ENCODE results near the gene DOP1B.
"Not testable (repeated sequence)": the region's sequence is repeated elsewhere in the genome, so short reads cannot be mapped to it uniquely, and the experiment has no call there.

DOP1B gene, protein sequence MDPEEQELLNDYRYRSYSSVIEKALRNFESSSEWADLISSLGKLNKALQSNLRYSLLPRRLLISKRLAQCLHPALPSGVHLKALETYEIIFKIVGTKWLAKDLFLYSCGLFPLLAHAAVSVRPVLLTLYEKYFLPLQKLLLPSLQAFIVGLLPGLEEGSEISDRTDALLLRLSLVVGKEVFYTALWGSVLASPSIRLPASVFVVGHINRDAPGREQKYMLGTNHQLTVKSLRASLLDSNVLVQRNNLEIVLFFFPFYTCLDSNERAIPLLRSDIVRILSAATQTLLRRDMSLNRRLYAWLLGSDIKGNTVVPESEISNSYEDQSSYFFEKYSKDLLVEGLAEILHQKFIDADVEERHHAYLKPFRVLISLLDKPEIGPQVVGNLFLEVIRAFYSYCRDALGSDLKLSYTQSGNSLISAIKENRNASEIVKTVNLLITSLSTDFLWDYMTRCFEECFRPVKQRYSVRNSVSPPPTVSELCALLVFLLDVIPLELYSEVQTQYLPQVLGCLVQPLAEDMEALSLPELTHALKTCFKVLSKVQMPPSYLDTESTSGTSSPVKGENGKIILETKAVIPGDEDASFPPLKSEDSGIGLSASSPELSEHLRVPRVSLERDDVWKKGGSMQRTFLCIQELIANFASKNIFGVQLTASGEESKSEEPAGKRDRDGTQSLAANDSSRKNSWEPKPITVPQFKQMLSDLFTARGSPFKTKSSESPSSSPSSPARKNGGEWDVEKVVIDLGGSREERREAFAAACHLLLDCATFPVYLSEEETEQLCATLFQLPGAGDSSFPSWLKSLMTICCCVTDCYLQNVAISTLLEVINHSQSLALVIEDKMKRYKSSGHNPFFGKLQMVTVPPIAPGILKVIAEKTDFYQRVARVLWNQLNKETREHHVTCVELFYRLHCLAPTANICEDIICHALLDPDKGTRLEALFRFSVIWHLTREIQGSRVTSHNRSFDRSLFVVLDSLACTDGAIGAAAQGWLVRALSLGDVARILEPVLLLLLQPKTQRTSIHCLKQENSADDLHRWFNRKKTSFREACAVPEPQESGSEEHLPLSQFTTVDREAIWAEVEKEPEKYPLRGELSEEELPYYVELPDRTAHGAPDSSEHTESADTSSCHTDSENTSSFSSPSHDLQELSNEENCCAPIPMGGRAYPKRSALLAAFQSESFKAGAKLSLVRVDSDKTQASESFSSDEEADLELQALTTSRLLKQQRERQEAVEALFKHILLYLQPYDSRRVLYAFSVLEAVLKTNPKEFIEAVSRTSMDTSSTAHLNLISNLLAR (N-terminal part only)

GRCh38 chr21:36156815-36157670 lies at the start of gene DOP1B:
Gene DOP1B, plus strand, starts transcription at chr21:36156824. Its CDS starts 7,910 bp downstream, at chr21:36164734.
- peak; percentile 53 for DNase-seq

GRCh38 chr21:36109868-36110267 lies 46.8 kb upstream of the DOP1B start:
- no peak for DNase-seq

DNA sequence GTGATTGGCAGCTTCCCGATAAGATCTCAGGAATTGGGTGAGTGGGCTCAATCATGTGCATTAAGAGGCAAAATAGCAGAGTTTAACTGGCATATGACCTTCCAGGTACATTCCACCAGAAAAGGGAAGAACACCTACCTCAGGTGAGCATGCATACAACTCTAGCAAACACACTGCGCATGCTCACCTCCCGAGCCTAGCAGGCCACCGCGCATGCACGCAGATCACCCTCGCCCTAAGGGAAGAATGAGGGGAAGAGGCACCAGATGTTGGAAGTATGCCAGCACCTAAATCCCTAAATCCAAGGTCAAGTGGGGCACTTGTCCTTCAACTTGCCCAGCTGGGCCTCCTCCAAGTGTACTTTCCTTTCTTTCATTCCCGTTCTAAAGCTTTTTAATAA lies 45.4 kb upstream of the DOP1B start:
- no peak for DNase-seq

GRCh38 chr21:36113647-36114428 lies 42.8 kb upstream of the DOP1B start:
- no peak for DNase-seq

DNA sequence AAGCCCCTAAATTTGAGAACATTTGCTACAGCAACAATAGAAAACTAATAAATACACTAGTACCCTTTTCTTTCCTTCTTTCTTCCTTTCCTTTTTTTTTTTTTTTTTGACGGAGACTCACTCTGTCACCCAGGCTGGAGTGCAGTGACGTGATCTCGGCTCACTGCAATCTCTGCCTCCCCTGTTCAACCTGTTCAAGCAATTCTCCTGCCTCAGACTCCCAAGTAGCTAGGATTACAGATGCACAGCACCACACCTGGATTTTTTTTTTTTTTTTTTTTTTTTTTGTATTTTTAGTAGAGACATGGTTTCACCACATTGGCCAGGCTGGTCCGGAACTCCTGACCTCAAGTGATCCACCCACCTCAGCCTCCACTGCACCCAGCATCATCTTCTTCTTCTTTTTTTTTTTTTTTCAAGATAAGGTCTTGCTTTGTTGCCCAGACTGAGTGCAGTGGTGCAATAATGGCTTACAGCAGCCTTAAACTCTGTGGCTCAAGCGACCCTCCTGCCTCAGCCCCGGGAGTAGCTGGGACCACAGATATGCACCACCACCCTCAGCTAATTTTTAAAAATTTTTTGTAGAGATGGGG lies 41.4 kb upstream of the DOP1B start:
- peak; percentile 38 for DNase-seq

DNA sequence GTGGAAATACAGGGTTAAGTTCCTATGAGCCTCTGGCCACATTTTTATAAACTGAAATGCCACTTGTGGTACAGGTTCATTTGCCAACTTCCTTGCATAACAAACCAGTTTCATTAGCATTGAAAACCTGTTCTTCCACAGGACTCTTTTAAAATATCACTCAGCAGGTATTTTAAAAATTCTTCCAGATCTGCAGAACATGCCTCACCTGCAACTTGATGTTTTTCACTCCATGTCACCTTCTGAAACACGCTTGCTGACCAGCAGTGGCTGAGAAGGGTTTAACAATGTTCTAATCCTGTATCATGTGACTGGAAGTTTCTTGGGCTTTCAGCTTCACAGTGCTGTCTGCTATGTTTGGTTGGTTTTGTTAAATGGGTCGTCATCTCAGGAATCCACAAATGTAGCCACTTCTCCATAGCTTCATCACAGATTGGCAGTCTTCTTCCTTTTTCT lies 39.3 kb upstream of the DOP1B start:
- no peak for DNase-seq

GRCh38 chr21:36120304-36120888 lies 36.2 kb upstream of the DOP1B start:
- DNase-seq, result no peak

- DNase-seq, result no peak
Measured at GRCh38 chr21:36122977-36123376, 33.6 kb upstream of the DOP1B start.

DNA sequence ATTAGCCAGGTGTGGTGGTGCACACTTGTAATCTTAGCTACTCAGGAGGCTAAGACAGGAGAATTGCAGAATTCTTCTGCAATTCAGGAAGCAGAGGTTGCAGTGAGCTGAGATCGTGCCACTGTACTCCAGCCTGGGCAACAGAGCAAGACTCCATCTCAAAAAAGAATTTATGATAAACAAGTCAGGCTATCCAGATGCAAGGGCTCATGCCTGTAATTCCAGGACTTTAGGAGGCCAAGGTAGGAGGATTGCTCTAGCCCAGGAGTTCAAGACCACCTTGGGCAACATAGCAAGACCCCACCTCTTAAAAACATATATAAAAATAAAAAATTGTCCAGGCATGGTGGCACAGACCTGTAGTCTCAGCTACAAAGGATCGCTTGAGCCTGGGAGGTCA lies 32.2 kb upstream of the DOP1B start:
- DNase-seq, result no peak

GRCh38 chr21:36125512-36126207 lies 31.0 kb upstream of the DOP1B start:
- peak; percentile 74 for DNase-seq

DNA sequence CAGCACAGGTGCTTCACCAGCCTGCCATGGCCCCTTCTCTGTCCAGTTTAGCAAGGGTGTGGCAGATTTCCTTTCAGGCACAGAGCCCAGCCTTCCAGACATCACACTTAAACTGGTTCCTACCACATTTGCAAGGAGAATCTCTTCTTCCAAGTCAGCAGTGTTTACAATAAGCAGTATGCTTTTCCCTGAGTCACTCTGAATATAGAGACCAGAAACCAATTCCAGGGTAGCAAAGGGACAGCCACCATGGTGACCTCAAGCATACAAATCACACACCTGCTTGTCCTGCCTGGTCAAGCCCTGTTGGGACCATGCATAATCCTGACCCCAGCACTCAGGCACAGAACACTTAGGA lies 30.4 kb upstream of the DOP1B start:
- DNase-seq, result no peak

GRCh38 chr21:36126621-36127110 lies 30.0 kb upstream of the DOP1B start:
- no peak for DNase-seq

GRCh38 chr21:36127250-36127904 lies 29.2 kb upstream of the DOP1B start:
- no peak for DNase-seq

DNA sequence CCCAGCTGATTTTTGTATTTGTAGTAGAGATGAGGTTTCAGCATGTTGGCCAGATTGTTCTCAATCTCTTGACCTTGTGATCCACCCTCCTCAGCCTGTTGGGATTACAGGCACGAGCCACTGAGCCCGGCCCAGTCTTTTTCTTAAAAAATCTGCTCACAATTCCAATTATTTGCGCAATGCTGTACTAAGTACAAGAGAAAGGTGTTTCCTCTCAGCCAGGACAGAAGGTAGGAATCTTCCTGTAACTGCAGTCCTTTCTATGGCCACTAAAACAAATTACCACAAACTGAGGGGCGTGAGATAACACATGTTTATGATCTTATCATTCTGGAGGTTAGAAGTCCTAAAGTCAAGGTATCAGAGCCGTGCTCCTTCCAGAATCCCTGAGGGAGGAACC lies 28.6 kb upstream of the DOP1B start:
- peak; percentile 22 for DNase-seq

DNA sequence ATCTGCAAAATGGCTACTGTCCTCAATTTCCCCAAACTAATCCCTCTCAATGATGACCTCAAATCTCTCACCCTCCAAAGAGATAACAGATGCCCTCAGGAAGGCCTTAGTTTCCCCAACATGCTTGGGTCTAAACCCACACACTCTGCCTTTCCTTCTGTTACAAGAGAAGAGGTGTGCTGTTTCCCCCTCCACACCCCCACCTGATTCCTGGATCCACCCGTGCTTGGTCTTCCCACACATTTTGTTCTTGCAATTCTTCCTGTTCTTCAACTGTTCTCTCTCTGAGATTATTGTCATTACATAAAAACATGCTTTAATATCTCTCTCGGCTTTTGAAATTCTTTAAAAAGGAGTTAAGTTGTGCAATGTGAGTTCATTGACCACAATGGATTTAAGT lies 27.4 kb upstream of the DOP1B start:
- no peak for DNase-seq

DNA sequence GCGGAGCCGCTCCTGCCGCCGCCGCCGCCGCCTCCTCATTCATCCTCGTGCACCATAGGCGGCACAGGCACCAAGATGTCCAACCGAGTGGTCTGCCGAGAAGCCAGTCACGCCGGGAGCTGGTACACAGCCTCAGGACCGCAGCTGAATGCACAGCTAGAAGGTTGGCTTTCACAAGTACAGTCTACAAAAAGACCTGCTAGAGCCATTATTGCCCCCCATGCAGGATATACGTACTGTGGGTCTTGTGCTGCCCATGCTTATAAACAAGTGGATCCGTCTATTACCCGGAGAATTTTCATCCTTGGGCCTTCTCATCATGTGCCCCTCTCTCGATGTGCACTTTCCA lies 26.2 kb upstream of the DOP1B start:
- DNase-seq, result not testable (repeated sequence)

- DNase-seq, result not testable (repeated sequence)
Measured at GRCh38 chr21:36130839-36131238, 25.8 kb upstream of the DOP1B start.

GRCh38 chr21:36132696-36133095 lies 23.9 kb upstream of the DOP1B start:
- no peak for DNase-seq

GRCh38 chr21:36134803-36135390 lies 21.7 kb upstream of the DOP1B start, which contains the start of gene CBR3:
Gene CBR3, plus strand, starts transcription at chr21:36135079. Its CDS starts 114 bp downstream, at chr21:36135193.
- DNase-seq, result no peak

All from hematopoietic multipotent progenitor cell treated with erythropoietin and hydrocortisone succinate and interleukin-3 and kit ligand, for 6 days (in vitro differentiated cells).